Loucy (cell line): ENCODE results near the gene KRTAP12-4.

Source experiments
- CTCF ChIP-seq: fragments of 200-600 bp; sonication (generic); conservative IDR thresholded peaks from 2 replicates; pipeline ENCODE4 v1.5.1; 2014; ENCODE audit warnings: mild to moderate bottlenecking, antibody characterized with exemption, low read length
- EZH2phosphoT487 ChIP-seq: fragments of 200-600 bp; IDR thresholded peaks from 2 replicates; pipeline ENCODE4 v1.6.1; 2018; ENCODE audit warnings: antibody characterized with exemption, mild to moderate bottlenecking, moderate library complexity, borderline replicate concordance

GRCh38 chr21:44686000-44686781, 31.7 kb upstream of the KRTAP12-4 start:
- TF ChIP-seq CTCF (no peak), EZH2phosphoT487 (no peak)
